ENCODE results near the gene NAT8L. TPM values are rescaled to one million over a fixed set of nuclear protein-coding genes. Genes with fewer than 3 reads are reported as not detected.

Gene NAT8L
- total RNA-seq, 2 experiments from 2014 or later = not detected

GRCh38 chr4:2049811-2050210 lies 9.3 kb upstream of the NAT8L start:
- H3K36me3 ChIP-seq (ENCODE audit: insufficient read depth, low read length) = no peaks in the 10 kb centered on the region
- H3K9me2 ChIP-seq (ENCODE audit: insufficient read depth, low read length) = no peaks in the 10 kb centered on the region
- POLR2A ChIA-PET = interaction anchor here (0.6 kb wide), 2 partner anchors 103 to 357 kb away, joined by 3 to 4 read pairs; no protein-coding TSS in a partner anchor
- H3K4me3 ChIP-seq (ENCODE audit: low read depth, low read length, poor library complexity, severe bottlenecking) = no peak overlapping the region
- no peak for DNase-seq (ENCODE audit: low spot score)
- intact Hi-C loops (cut with micrococcal nuclease; ENCODE audit: unreplicated experiment) = no loop called here
- TF ChIP-seq CTCF (conservative IDR thresholded peaks at IDR 0.05; ENCODE audit: low read length) (no peak), EZH2phosphoT487 (IDR thresholded peaks at IDR 0.05; ENCODE audit: borderline replicate concordance, low read depth, low read length) (no peak)
- CTCF ChIA-PET (ENCODE audit: unreplicated experiment) = no interaction called here
- H3K27ac ChIP-seq (ENCODE audit: low read depth, low read length, poor library complexity, severe bottlenecking) = no peak overlapping the region
- no peaks in the 10 kb centered on the region for H4K20me1 ChIP-seq (ENCODE audit: insufficient read depth, low read length)
- H3K4me2 ChIP-seq (ENCODE audit: low read length) = no peak overlapping the region
- H3K9me3 ChIP-seq (ENCODE audit: low read length) = no peaks in the 10 kb centered on the region
- H2AFZ ChIP-seq (ENCODE audit: low read length) = no peak overlapping the region
- no peaks in the 10 kb centered on the region for H3K4me1 ChIP-seq (ENCODE audit: insufficient read depth, low read length, poor library complexity, severe bottlenecking)
- H3K79me2 ChIP-seq (ENCODE audit: insufficient read depth, low read depth, low read length) = no peaks in the 10 kb centered on the region
- BruUV-seq (replicated peaks) = no TSS peak

- CTCF ChIA-PET (ENCODE audit: unreplicated experiment) = no interaction called here
- Histone ChIP-seq H3K4me1 (ENCODE audit: insufficient read depth, low read length, poor library complexity, severe bottlenecking) (no peaks in the 10 kb centered on the region), H3K9me2 (ENCODE audit: insufficient read depth, low read length) (no peaks in the 10 kb centered on the region), H3K79me2 (ENCODE audit: insufficient read depth, low read depth, low read length) (no peaks in the 10 kb centered on the region), H3K4me3 (ENCODE audit: low read depth, low read length, poor library complexity, severe bottlenecking) (no peak overlapping the region), H3K36me3 (ENCODE audit: insufficient read depth, low read length) (no peaks in the 10 kb centered on the region), H3K9me3 (ENCODE audit: low read length) (no peaks in the 10 kb centered on the region), H3K27ac (ENCODE audit: low read depth, low read length, poor library complexity, severe bottlenecking) (no peak overlapping the region), H4K20me1 (ENCODE audit: insufficient read depth, low read length) (no peaks in the 10 kb centered on the region), H2AFZ (ENCODE audit: low read length) (no peak overlapping the region), H3K4me2 (ENCODE audit: low read length) (no peak overlapping the region)
- no TSS peak for BruUV-seq (replicated peaks)
- POLR2A ChIA-PET = interaction anchor here (1.2 kb wide), 1 partner anchor 9 kb away, joined by 3 read pairs; no protein-coding TSS in a partner anchor
- DNase-seq (ENCODE audit: low spot score) = no peak
- intact Hi-C loops (cut with micrococcal nuclease; ENCODE audit: unreplicated experiment) = no loop called here
- TF ChIP-seq EZH2phosphoT487 (IDR thresholded peaks at IDR 0.05; ENCODE audit: borderline replicate concordance, low read depth, low read length) (no peak), CTCF (conservative IDR thresholded peaks at IDR 0.05; ENCODE audit: low read length) (no peak)
These were observed 8.0 kb upstream of the NAT8L start for GRCh38 chr4:2051086-2051485.

- no peaks in the 10 kb centered on the region for H4K20me1 ChIP-seq (ENCODE audit: insufficient read depth, low read length)
- H3K9me3 ChIP-seq (ENCODE audit: low read length) = no peaks in the 10 kb centered on the region
- DNase-seq (ENCODE audit: low spot score) = no peak
- no peak overlapping the region for H3K4me3 ChIP-seq (ENCODE audit: low read depth, low read length, poor library complexity, severe bottlenecking)
- no peaks in the 10 kb centered on the region for H3K36me3 ChIP-seq (ENCODE audit: insufficient read depth, low read length)
- ChIA-PET CTCF (ENCODE audit: unreplicated experiment) (no interaction called here), POLR2A (no interaction called here)
- BruUV-seq (replicated peaks) = no TSS peak
- no peaks in the 10 kb centered on the region for H3K79me2 ChIP-seq (ENCODE audit: insufficient read depth, low read depth, low read length)
- no peaks in the 10 kb centered on the region for H3K4me1 ChIP-seq (ENCODE audit: insufficient read depth, low read length, poor library complexity, severe bottlenecking)
- H3K27ac ChIP-seq (ENCODE audit: low read depth, low read length, poor library complexity, severe bottlenecking) = no peak overlapping the region
- H3K4me2 ChIP-seq (ENCODE audit: low read length) = no peak overlapping the region
- TF ChIP-seq CTCF (conservative IDR thresholded peaks at IDR 0.05; ENCODE audit: low read length) (no peak), EZH2phosphoT487 (IDR thresholded peaks at IDR 0.05; ENCODE audit: borderline replicate concordance, low read depth, low read length) (no peak)
- no peak overlapping the region for H2AFZ ChIP-seq (ENCODE audit: low read length)
- H3K9me2 ChIP-seq (ENCODE audit: insufficient read depth, low read length) = no peaks in the 10 kb centered on the region
- intact Hi-C loops (cut with micrococcal nuclease; ENCODE audit: unreplicated experiment) = no loop called here
These were observed 4.9 kb upstream of the NAT8L start for GRCh38 chr4:2054217-2054616.
